Hematopoietic multipotent progenitor cell (in vitro differentiated cells): ENCODE measurements around the gene ILDR2. TPM values are rescaled to one million over a fixed set of nuclear protein-coding genes. Genes with fewer than 3 reads are reported as not detected.
A peak's percentile ranks its signal among the peaks of the same experiment; 100 is the strongest.

ENCODE experiments used
- DNase-seq, 3 donors: peaks; one replicate each; pipeline ENCODE4 v3.0.0-alpha.2; 2011 to 2015; ENCODE audit warnings: low read depth in 2 of 3, low spot score in 2 of 3
- total RNA-seq: library from RNA; depleted of rRNA; stranded (reverse); fragments of >200 nt; gene quantifications from one replicate; pipeline ENCODE4 v1.2.3, GENCODE V29; 2012

The ILDR2 gene
- total RNA-seq, 1 donor = 0.27 TPM

DNA sequence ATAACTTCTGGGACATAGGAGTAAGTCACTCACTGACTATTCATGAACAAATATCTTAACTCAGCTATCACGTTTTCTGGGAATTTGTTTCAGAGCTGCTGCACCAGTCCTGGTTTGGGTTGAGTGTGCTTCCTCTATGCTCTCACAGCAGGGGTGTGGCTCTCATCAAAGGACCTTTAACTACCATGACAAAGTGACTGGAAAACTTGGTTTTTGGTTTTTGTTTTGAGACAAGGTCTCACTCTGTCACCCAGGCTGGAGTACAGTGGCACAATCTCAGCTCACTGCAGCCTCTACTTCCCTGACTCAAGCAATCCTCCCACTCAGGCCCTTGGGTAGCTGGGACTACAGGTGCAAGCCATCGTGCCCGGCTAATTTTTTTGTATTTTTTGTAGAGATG lies 4.1 kb downstream of the ILDR2 start:
- DNase-seq = no peak

DNA sequence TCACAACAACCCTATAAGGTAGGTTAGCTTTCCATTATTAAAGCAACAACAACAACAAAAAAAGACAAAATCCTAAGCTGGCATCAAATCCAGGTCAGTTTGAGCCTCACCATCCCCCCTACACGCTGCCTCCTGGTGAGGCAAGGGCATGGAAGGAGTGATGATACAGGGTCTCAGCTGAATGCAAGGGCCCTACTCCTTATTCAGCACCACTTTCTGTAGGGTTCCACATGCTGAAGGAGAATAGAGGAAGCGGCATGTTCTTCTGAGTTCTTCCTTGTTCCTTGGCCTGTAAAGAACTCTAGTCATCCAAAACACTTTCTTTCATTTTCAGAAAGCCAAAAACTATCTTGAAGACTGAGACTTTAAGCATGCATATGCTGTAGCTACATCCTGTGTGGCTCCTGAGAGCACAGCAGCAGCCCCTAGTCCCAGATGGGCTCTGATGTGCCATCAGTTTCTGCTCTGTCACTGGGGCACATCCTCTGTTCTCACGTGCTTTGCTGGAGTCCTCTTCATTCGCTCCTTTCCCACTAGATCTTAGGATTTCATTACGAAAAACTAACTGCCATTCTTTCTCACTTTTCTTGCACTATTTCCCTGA lies 6.2 kb downstream of the ILDR2 start:
- peak in 1 of 3 donors; percentile 29 for DNase-seq

DNA sequence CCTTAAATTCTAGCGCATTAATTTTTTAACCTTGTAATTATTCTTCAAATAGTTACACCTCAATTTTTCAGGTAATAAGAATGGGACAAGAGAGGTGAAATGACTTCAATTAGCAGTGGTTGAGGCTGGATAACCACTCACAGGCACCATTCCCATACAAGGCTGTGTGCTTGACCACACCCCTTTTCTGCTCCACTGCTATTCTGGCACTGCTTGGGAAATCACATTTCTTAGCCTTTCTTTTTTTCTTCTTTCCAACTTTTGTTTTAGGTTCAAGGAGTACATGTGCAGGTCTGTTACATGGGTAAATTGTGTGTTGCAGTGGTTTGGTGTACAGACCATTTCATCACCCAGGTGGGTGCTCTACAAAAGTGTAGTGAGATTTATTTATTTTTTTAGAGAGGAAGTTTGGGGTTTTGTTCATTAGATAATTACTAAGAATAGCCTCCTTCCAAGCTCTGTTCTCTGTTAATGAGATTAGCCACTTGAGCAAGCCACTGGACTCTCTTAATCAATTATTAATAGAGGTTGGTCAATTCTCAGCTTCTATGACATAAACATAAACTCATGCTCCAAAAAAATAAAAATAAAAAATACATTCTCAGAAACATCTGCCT lies 14.4 kb downstream of the ILDR2 start:
- DNase-seq = no peak

DNA sequence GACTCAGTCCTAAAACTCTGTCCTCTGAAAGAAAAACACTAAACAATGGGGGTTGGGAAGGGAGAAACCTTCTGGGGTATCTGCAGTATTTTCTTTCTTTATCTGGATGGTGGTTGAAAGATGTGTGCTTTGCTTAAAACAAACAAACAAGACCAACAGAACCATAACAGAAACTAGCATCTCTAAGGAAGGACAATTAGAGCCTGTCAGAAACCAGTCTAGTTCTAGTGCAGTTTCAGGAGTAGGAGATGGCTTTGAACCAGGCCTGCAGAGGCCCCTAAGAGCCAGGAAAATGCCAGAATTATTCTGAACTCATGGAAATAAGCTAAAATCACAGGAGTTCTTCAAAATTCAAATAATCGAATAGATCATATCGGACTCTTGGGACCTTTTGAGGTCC lies 18.5 kb downstream of the ILDR2 start:
- no peak for DNase-seq

DNA sequence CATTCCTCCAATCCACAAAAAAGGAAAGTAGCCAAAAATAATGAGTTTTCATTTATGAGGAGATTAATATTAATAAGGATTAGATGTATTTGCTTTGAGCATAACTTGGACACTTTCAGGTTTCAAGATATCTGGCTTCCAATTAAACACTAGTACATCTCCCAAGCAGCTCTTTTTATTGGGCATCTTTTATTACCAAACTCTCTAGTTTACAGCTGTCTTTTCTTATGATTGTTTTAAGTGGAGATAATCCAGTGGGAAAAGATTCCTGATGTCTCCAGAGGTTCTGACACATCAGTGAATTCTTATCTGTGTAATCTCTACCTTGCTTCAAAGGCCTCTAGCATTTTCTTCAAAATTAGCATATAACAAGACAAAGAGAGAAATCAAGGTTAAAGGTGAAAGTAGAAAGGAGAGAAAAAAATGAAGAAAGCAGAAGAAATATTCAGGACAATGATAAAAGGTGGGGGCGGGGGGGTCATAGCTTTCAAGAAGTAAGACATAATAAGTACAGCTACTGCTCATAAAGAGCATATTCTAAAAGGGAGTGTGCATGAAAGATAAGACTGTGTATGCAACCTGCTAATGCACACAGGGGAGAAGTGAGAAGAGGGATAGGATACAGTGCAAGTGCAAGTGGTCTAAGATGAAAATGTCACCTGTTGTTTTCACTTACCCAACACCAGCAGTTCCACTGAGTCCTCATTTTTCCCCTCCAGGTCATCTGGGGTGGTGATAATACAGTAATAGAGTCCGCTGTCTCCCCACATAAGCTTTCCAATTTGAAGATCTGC lies 19.1 kb downstream of the ILDR2 start:
- no peak for DNase-seq

DNA sequence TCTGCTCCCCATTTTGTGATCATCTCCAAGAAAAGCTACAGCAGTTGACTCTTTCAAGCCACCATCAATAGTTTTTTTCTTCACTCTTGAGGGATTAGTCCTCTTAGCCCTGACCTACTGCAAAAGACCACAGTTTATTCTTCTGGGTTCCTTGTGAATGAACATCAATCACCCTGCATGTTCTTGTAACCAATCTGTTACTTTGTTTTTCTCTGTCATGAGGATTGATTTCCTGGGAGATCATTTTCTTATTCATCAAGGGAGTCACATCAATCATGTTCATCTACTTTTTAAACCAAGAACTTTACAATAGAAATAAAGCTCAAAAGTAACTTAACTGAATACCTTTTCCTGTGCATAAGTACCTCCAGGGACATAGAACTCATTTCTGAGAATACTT lies 21.8 kb downstream of the ILDR2 start:
- DNase-seq = no peak

DNA sequence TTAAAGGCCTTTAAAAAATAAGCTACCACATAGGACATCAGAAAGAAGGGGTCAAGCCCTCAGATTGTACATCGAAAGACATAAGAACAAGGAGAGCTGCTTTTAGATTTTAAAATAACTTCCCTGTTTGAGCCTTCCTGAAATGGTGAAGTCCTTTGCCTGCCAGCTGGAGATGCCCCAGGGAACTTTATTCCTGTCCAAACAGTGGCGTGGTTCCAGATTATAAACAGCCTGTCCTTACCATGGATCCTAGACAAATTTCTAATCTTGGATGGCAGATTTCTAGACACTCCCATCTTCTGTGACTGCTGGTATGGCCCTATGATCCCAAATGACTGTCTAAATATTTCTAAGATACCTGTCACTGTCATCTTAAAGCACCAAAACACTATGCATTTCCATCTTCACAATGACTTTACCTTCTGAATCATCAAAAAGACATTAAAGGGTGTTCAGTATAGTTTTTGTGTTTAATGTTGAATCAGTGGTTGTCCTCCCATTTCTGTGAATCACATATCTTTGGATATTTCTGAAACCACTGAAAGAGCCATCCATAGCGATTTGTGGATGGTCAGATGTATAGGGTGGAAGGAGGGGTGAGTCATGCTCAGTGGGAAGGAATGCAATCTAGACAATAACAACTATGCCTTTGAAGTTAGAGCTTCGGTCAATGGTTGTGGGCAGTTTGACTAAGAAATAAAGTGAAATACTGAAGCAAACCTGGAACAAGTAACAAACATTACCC lies 23.2 kb downstream of the ILDR2 start:
- no peak for DNase-seq

DNA sequence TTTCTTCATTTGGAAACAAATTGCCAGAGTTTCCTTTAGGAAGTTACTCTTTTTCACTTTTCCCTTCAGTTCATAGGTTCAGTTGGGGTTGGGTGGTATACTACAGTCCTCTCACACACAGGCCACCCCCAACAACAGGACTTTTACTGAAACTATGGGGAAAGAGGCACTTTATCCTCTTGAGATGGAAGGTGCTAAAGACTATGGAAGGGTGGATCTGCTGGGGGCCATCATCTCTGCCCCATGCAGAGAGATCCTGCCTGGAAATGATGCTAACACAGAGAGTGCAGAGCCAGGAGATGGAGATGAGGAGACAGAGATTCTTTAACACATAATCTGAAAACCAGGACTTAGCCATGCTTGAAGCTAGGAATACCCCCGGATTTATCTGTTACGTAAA lies 24.3 kb downstream of the ILDR2 start:
- no peak for DNase-seq

DNA sequence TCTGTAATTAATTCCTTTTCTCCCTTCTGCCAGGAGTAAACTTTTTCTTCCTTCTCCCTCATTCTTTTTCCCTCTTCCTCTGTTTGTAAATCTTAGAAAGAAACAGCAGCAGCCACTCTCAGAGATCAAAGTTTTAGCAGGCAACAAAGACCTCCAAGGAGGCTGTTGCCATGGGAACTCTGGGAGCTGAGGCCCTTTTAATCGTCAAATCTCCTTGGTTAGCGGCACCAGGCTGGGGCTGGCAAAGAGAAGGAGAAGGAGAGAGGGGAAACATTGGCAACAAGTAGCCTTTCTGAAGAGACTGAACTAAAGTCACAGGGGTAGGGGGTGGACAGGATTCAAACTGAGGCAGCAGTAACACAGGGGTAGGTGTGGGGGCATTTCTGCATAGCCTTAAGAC lies 25.2 kb downstream of the ILDR2 start:
- DNase-seq = no peak

DNA sequence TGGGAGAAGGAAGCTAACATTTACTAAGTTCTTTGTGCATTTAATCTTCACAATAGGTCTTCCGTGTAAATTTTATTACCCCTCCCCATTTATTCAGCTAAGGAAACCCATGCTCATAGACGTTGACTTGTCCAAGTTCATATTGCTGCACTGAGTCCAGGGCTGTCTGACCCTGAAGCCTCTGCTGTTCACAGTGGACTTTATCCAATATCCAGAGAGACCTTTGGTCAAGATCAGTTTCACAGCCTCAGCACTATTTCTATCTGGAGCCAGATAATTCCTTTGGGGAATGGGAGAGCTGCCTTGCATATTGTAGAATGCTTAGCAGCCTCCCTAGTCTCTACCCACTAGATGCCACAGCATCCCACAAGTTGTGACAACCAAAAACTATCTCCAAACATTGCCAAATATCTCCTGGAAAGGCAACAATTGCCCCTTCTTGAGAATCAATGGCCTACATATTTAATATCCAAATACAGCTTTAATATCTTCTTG lies 26.4 kb downstream of the ILDR2 start:
- no peak for DNase-seq

DNA sequence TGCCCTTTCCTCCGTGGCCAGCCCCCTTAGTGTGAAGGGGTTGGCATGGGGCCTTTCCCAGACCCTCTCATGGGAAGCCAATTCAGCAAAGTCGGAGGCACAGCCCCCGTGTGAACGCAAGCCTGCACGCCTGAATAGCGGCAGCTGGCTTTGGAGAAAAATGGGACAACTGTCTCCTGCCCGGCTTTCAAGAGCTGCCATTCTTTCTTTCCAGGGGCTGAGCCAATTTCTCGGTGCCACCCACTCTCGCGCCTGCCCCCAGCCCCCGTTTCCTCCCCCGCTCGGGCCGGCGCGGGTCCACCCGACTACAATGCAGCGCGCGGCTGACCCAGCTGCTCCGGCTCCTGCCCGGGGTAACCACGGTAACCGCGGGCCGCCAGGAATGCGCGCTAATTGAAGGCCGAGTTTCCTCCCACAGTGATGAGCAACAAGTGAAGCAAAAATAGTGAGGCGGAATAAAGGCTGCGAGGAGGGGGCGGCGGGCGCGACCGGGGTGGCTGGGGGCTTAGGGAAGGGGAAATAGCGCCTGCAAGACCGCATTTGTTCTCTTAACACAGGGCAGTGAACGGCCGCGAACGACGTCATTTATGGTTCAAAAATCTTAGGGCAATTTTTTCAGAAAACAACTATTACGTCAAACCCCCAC lies 27.8 kb downstream of the ILDR2 start:
- DNase-seq = peak in 2 of 3 donors; percentile 43 to 45

DNA sequence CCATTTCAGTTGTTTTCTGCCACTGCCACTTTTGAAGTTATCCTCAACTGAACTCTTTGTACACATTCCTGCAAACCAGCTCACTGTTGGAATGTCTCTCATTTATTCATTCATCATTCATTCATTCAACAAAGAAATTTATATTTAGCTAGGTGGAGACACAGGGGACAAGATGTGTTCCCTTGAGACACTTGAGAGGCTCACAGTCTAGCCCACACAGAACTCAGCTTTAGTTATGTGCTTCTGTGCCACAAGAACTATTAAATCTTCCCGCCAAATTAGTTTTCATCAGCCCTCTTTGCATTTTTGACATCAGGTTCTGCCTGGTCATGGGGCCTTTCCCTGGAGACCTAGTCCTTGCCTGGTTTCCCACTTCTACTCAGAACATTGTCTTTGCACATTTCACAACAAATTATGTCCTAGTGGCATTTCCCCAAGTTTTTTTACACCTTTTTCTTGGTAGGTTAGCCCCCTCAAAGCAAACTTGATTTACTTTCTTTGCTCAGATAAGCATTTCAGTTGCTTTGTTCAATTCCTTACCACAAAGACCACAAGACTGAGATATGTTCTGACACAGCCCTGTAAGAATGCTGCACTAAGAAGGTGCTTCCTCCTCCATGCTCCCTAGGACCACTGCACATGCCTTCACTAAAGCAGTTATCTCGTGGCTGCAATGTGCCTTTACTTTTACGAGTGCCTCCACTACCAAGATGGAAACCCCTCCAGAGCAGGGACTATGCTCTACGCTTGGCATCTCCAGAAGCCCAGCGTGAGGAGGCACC lies 31.0 kb downstream of the ILDR2 start:
- peak in 2 of 3 donors; percentile 39 to 72 for DNase-seq

DNA sequence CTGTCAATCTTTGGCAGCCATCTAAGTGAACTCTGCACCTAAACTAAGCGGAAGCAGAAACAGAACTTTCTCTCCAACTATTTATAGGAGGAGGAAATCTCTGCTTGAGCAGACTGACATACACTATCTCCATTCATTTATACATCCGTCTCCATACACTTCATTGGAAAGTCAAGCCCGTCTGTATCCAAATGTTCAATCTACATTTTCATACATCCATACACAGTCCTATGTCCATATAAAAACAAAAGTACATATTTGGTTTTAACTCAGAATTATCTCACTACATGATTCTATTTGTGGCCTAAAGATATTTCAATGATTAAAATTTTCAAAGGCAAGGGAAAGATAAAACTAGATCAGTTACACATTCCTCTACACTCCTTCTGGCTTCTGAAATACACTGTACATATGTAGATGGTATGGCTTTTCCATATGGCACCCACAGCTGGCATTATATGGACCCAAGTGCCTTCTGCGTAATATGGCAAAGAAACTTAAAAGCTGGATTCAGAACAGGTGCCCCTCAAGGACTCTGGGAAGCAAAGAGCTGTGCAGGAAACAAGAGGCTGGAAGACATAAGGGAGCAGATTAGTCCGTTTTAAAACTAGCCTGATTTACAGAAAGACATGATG lies 35.5 kb downstream of the ILDR2 start:
- DNase-seq = no peak

DNA sequence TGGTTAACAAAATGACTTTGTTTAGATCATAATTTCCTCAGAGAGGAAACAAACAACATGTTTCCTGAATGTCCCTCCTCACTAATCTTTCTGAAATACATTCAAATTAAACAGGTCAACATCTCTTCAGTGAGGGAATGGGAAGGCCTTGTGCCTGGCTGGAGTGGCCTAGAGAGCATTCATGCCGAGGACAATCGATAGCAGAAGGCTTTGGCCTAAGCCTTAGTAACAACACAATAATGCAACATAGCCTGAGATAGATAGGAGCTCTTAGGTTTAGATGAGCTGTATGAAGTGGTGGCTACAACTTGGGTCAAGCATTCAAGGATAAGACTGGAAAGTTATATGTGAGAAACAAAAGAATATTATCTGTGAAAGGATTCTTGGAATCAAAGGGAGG lies 37.4 kb downstream of the ILDR2 start:
- DNase-seq = no peak

DNA sequence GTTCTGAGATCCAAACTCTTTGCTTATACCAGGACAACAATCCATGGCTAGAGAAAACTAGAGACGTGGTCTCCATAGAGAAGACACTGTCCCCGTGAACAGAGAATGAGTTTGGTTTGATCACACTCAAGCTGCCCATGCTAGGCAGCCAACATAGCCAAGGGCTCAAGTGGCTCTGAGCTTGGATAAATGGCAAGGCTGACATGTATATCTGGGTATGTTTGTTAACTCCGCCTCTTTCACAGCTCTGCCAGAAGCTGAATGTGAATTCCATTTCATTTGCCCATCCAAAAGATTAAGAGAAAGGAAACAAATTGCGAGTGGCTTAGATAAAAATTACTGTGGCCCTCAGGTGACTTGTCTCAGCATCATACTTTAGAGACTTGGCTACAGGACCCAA lies 38.0 kb downstream of the ILDR2 start:
- DNase-seq = no peak

DNA sequence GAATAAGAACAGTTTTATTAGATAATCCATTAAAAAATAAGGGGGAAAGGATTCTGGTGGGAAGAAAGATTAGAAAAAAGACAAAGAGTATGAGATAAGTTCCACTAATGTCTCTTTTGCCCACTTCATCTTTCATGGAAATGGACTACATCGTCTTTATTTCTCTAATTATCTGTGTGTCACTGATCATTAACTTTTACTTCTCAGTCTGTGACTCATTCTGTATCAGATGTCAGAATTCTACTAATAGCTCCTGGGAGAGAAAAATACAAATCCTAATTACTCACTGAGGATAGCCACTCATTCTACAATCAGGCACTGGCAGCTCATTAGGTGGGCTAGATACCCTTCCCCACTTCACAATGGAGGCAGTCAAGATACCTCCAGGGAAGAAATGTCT lies 41.7 kb downstream of the ILDR2 start:
- no peak for DNase-seq

DNA sequence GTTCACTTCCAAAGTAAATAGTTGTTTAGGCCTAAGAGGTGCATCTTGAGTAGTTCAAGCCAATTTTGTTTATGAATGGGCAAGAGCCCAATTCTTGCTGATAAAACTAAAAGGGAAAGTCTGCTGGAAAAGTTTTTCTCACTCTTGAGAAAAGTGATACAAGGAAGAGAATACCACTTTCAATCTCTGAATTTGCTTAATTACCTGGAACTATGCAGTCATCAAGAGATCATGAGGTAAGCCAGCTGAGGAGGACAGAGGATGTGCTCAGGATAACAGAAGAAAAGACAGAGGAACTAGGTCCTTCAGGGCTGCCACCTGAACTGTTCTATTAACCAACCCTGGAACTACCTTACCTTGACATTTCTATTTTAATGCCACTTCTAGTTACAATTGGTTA lies 42.2 kb downstream of the ILDR2 start:
- no peak for DNase-seq

DNA sequence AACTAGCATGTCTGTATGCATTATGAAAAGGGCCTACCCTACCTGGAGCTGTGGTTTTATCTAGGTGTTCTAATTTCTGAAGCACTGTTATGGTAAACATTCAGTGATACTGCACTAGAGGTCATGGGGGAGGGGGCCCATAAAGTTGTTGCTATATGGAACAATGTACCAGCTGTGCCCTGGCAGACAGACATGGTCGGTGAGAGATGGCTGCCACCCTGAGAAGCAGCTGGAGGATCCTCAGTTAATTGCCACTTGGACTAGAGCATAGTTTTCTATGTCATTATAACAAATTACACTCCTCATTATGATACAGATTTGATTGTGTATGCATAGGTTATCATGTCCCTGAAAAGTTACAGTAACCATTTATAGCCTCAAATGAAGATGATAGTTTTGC lies 45.4 kb downstream of the ILDR2 start:
- no peak for DNase-seq

DNA sequence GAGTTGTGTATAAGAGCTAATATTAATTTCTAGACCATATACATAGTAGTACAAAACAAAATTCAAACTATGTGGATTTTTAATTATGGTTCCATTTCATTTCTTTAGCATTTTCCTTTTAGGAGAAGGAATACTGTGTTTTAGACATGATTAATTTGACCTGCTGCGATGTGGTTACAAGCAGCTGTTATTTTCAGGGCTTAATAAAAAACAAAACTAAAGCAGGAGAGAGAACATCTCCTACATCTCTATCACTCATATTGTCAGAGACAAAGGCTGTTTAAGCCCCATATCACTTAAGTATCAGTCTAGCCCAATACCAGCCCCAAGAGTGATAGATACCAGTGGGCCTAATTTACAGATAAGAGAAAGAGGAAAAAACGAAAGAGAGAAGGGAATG lies 47.6 kb downstream of the ILDR2 start:
- DNase-seq = no peak
